ENCODE results near the gene LCP2. TPM values are rescaled to one million over a fixed set of nuclear protein-coding genes. Genes with fewer than 3 reads are reported as not detected.

The LCP2 gene
- total RNA-seq, 2 experiments from 2014 or later = 154 to 155 TPM

GRCh38 chr5:170206216-170206615 lies 91.4 kb downstream of the LCP2 start:
- CTCF ChIA-PET = no interaction called here
- peaks cover 28% of the 10 kb centered on the region for H3K27me3 Mint-ChIP-seq

GRCh38 chr5:170204202-170204601 lies 93.4 kb downstream of the LCP2 start:
- Histone ChIP-seq H3K36me3 (ENCODE audit: insufficient read depth, low read length) (no peaks in the 10 kb centered on the region), H3K4me3 (ENCODE audit: low read length) (no peak overlapping the region), H3K9me3 (ENCODE audit: control insufficient read depth in 1 of 2, insufficient read depth in 1 of 2, low read length in 2 of 2) (no peaks in the 10 kb centered on the region), H3K27me3 (ENCODE audit: control insufficient read depth in 1 of 2, insufficient read depth in 2 of 2, low read length in 2 of 2) (no peaks in the 10 kb centered on the region), H3K27ac (ENCODE audit: low read depth in 1 of 2, low read length in 2 of 2) (no peak overlapping the region), H3K4me1 (ENCODE audit: insufficient read depth, low read length) (no peaks in the 10 kb centered on the region)
- TF ChIP-seq CTCF (IDR thresholded peaks at IDR 0.05) = no peak
- ChIA-PET CTCF (no interaction called here), POLR2A (interaction anchor here (1.0 kb wide), 1 partner anchor 9 kb away, joined by 3 read pairs; no protein-coding TSS in a partner anchor)
- intact Hi-C loops (cut with DNase I, micrococcal nuclease) = no loop called here
- DNase-seq = no peak
- H3K27me3 Mint-ChIP-seq = peaks cover 25% of the 10 kb centered on the region
- H3K27ac Mint-ChIP-seq = no peak overlapping the region
- H3K4me1 Mint-ChIP-seq (ENCODE audit: low read depth) = no peaks in the 10 kb centered on the region
- no peak for ATAC-seq (ENCODE audit: poor library complexity)
- H3K9me3 Mint-ChIP-seq = no peaks in the 10 kb centered on the region
- no peak overlapping the region for H3K4me3 Mint-ChIP-seq
- no peaks in the 10 kb centered on the region for H3K36me3 Mint-ChIP-seq (ENCODE audit: low read depth)

More at GRCh38 chr5:170206216-170206615, 91.4 kb downstream of the LCP2 start:
- no peaks in the 10 kb centered on the region for H3K9me3 Mint-ChIP-seq
- no peak for DNase-seq
- TF ChIP-seq CTCF (IDR thresholded peaks at IDR 0.05) = no peak
- no peaks in the 10 kb centered on the region for H3K9me3 ChIP-seq (ENCODE audit: control insufficient read depth in 1 of 2, insufficient read depth in 1 of 2, low read length in 2 of 2)
- POLR2A ChIA-PET = no interaction called here
- no peak for ATAC-seq (ENCODE audit: poor library complexity)
- no peaks in the 10 kb centered on the region for H3K36me3 Mint-ChIP-seq (ENCODE audit: low read depth)
- H3K27ac Mint-ChIP-seq = no peak overlapping the region
- no peaks in the 10 kb centered on the region for H3K36me3 ChIP-seq (ENCODE audit: insufficient read depth, low read length)
- intact Hi-C loops (cut with DNase I, micrococcal nuclease) = no loop called here
- no peak overlapping the region for H3K27ac ChIP-seq (ENCODE audit: low read depth in 1 of 2, low read length in 2 of 2)
- H3K4me3 ChIP-seq (ENCODE audit: low read length) = no peak overlapping the region
- no peaks in the 10 kb centered on the region for H3K27me3 ChIP-seq (ENCODE audit: control insufficient read depth in 1 of 2, insufficient read depth in 2 of 2, low read length in 2 of 2)
- no peak overlapping the region for H3K4me3 Mint-ChIP-seq
- no peaks in the 10 kb centered on the region for H3K4me1 ChIP-seq (ENCODE audit: insufficient read depth, low read length)
- H3K4me1 Mint-ChIP-seq (ENCODE audit: low read depth) = no peaks in the 10 kb centered on the region

GRCh38 chr5:170202117-170202516 lies 95.5 kb downstream of the LCP2 start:
- CTCF ChIA-PET = no interaction called here
- DNase-seq = no peak
- no peaks in the 10 kb centered on the region for H3K27me3 ChIP-seq (ENCODE audit: control insufficient read depth in 1 of 2, insufficient read depth in 2 of 2, low read length in 2 of 2)
- TF ChIP-seq CTCF (IDR thresholded peaks at IDR 0.05) = no peak
- Mint-ChIP-seq H3K4me1 (ENCODE audit: low read depth) (no peaks in the 10 kb centered on the region), H3K27me3 (peaks cover 25% of the 10 kb centered on the region), H3K36me3 (ENCODE audit: low read depth) (no peaks in the 10 kb centered on the region), H3K9me3 (no peaks in the 10 kb centered on the region), H3K27ac (no peak overlapping the region), H3K4me3 (no peak overlapping the region)
- H3K4me1 ChIP-seq (ENCODE audit: insufficient read depth, low read length) = no peaks in the 10 kb centered on the region
- no peaks in the 10 kb centered on the region for H3K9me3 ChIP-seq (ENCODE audit: control insufficient read depth in 1 of 2, insufficient read depth in 1 of 2, low read length in 2 of 2)
- intact Hi-C loops (cut with DNase I, micrococcal nuclease) = no loop called here
- H3K4me3 ChIP-seq (ENCODE audit: low read length) = no peak overlapping the region
- POLR2A ChIA-PET = no interaction called here
- ATAC-seq (ENCODE audit: poor library complexity) = no peak
- H3K27ac ChIP-seq (ENCODE audit: low read depth in 1 of 2, low read length in 2 of 2) = no peak overlapping the region
- H3K36me3 ChIP-seq (ENCODE audit: insufficient read depth, low read length) = no peaks in the 10 kb centered on the region
